ENCODE data around the gene SYT14. TPM values are rescaled to one million over a fixed set of nuclear protein-coding genes. Genes with fewer than 3 reads are reported as not detected.
"Not testable (repeated sequence)": the region's sequence is repeated elsewhere in the genome, so short reads cannot be mapped to it uniquely, and the experiment has no call there.

SYT14 gene
- total RNA-seq, 2 experiments from 2014 or later, result not detected

DNA sequence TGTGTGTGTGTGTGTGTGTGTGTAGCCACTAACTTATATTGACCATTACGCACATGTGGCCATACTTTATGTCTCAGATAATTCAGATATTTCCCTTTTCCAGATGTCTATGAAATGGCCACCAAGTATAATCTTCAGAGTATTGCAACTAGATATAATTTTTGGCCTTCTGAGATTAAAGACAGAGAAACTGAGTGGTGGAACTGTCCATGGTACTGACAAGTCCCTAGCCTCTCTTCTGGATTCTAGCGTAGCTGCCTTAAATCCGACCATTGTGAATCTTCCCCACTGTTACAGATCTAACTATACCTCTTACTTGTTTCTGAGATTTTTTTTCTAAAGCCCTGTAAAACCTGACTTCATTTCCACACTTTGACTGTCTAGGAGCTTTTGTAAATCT is 194.6 kb downstream of the SYT14 start:
- no peaks in the 10 kb centered on the region for H3K27me3 Mint-ChIP-seq
- no peak overlapping the region for H3K4me3 Mint-ChIP-seq
- no peak for DNase-seq
- intact Hi-C loops (cut with micrococcal nuclease), result no loop called here
- H3K9me3 Mint-ChIP-seq, result no peaks in the 10 kb centered on the region
- no peak overlapping the region for H3K27ac Mint-ChIP-seq
- ChIA-PET CTCF (no interaction called here), POLR2A (no interaction called here)
- H3K4me1 Mint-ChIP-seq (ENCODE audit: low read depth), result no peaks in the 10 kb centered on the region
- no peaks in the 10 kb centered on the region for H3K36me3 Mint-ChIP-seq

DNA sequence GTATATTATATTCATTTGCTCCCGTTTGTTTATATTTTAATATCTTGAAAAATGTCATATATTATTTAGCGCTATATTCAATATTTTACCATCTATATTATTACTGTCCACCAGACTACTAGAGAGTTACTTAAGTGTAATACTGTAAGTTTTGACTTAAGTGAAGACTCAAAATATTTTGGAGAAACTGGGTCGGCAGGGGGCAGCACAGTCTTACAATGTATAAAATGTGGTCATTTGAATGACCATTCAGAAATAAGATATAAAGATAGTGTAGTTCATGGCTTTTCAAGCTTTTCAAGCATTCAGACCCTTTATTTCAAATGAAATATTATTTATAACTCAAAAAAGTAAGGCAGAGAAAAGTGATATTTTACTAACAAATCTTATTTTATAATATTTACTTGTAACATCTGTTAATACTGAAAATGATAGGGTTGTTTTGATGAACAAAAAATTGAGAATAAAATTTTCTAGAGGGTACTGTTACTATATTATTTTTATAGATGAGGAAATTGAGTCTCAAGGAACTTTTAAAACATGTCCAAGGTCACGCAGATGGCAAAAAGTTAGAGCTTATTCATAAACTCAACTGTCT is 205.5 kb downstream of the SYT14 start:
- no peak overlapping the region for H3K4me3 Mint-ChIP-seq
- ChIA-PET CTCF (interaction anchor here (0.6 to 3.2 kb wide), 15 partner anchors 10 to 305 kb away, joined by 3 to 22 read pairs (median 4); no protein-coding TSS in a partner anchor), POLR2A (no interaction called here)
- H3K27me3 Mint-ChIP-seq, result peaks cover 12% of the 10 kb centered on the region
- no peak overlapping the region for H3K27ac Mint-ChIP-seq
- no peaks in the 10 kb centered on the region for H3K9me3 Mint-ChIP-seq
- DNase-seq, result peak; percentile 66
- intact Hi-C loops (cut with micrococcal nuclease), result loop anchor here (1.0 to 5.0 kb wide), 3 partner anchors 89 to 257 kb away; partner anchors contain the start of gene SERTAD4
- H3K36me3 Mint-ChIP-seq, result no peaks in the 10 kb centered on the region
- H3K4me1 Mint-ChIP-seq (ENCODE audit: low read depth), result no peaks in the 10 kb centered on the region

DNA sequence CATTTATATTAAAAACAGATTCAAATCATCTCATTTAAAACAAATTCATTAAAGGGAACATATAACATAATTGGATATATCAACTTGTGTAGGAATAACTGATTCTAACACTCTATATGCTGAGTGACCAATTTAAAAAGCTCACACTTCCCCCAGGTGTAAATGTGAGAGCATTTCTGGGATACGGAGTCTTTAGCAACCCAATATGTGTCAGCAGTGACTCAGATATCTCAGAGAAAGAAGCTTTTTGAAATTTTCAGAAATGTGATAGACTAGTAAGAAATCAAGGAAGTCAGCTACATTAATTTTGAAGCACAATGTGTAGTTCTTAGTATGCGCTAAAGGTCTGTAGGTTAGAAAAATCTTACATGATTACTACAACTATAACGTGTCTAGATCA is 206.7 kb downstream of the SYT14 start:
- H3K4me3 Mint-ChIP-seq, result no peak overlapping the region
- no peak overlapping the region for H3K27ac Mint-ChIP-seq
- POLR2A ChIA-PET, result no interaction called here
- no peaks in the 10 kb centered on the region for H3K4me1 Mint-ChIP-seq (ENCODE audit: low read depth)
- DNase-seq, result no peak
- CTCF ChIA-PET, result interaction anchor here (1.2 to 2.2 kb wide), 4 partner anchors 93 to 303 kb away, joined by 3 to 10 read pairs (median 4); no protein-coding TSS in a partner anchor
- H3K36me3 Mint-ChIP-seq, result no peaks in the 10 kb centered on the region
- peaks cover 12% of the 10 kb centered on the region for H3K27me3 Mint-ChIP-seq
- H3K9me3 Mint-ChIP-seq, result no peaks in the 10 kb centered on the region
- intact Hi-C loops (cut with micrococcal nuclease), result loop anchor here (5.0 kb wide), 1 partner anchor 88 kb away; the partner anchor contains the start of gene SERTAD4

DNA sequence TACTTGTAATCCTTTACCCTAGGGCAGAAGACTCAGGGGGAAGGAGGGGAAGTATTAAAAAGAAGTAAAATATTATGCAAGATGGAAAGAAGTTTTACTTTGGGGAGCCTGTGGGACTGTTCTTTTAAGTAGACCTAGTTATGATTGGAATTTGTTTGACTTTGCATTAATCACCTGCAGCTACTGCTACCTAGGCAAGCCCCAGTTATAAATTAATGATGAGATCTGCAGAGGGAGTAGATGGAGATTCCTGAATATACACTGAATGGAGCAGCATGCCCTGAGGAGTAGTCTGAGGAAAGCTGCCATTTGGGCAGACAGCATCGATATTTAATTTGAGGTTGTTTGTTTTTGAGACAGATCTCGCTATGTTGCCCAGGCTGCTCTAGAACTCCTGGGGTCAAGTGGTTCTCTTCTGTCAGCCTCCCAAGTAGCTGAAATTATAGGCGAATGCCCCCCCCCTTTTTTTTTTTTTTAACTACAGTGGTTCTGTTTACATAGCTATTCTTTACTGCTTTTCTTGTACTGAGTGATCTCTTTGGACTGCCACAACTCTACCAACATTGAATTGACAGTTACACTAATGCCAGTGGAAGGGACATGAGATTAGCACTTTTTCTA is 213.1 kb downstream of the SYT14 start:
- Mint-ChIP-seq H3K4me3 (no peak overlapping the region), H3K27ac (no peak overlapping the region), H3K36me3 (no peaks in the 10 kb centered on the region), H3K27me3 (peaks cover 2% of the 10 kb centered on the region), H3K4me1 (ENCODE audit: low read depth) (no peaks in the 10 kb centered on the region), H3K9me3 (no peaks in the 10 kb centered on the region)
- ChIA-PET CTCF (no interaction called here), POLR2A (no interaction called here)
- intact Hi-C loops (cut with micrococcal nuclease), result no loop called here
- DNase-seq, result no peak

DNA sequence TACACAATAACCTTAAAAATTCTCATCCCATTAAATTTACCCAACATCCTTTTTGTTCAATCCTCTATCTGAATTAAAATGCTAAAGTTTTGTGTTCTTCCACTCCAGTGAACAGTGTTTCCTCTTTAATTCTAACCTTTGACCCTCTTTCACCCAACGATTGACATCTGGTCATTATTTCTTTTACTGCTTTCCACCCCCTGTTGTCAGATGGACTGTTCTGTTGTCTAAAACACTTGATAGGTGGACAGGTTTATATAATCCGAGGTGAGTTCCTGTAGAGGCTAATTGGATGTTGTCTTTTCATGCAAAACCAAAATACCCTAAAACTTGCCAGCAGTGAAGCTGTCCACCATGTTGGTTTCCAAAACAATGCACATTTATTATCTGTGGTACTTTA is 221.2 kb downstream of the SYT14 start:
- ChIA-PET CTCF (no interaction called here), POLR2A (no interaction called here)
- intact Hi-C loops (cut with micrococcal nuclease), result no loop called here
- Mint-ChIP-seq H3K36me3 (no peaks in the 10 kb centered on the region), H3K4me3 (no peak overlapping the region), H3K9me3 (no peaks in the 10 kb centered on the region), H3K4me1 (ENCODE audit: low read depth) (no peaks in the 10 kb centered on the region), H3K27me3 (peaks cover 4% of the 10 kb centered on the region), H3K27ac (no peak overlapping the region)
- no peak for DNase-seq

DNA sequence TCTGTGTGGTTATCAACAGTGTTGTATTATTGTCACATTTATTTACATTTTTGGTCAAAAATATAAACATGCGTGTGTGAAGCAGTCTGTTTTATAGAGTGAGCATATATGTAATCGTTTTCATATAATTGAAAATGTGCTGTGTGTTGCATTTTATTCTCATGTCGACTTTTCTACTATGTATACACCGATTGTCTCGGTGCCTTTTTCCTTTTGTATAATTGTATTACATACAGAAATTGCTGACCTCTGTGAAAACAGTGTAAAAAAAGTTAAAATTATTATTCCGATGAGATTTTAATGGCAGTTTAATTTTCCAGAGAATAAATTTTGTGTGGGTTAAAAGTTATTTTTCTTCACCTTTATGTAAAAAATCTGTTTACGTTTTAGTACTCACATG is 232.2 kb downstream of the SYT14 start:
- no peak for DNase-seq
- H3K27me3 Mint-ChIP-seq, result peaks cover 10% of the 10 kb centered on the region
- ChIA-PET CTCF (no interaction called here), POLR2A (no interaction called here)
- H3K9me3 Mint-ChIP-seq, result no peaks in the 10 kb centered on the region
- H3K4me3 Mint-ChIP-seq, result no peak overlapping the region
- H3K4me1 Mint-ChIP-seq (ENCODE audit: low read depth), result no peaks in the 10 kb centered on the region
- intact Hi-C loops (cut with micrococcal nuclease), result no loop called here
- no peak overlapping the region for H3K27ac Mint-ChIP-seq
- H3K36me3 Mint-ChIP-seq, result no peaks in the 10 kb centered on the region

DNA sequence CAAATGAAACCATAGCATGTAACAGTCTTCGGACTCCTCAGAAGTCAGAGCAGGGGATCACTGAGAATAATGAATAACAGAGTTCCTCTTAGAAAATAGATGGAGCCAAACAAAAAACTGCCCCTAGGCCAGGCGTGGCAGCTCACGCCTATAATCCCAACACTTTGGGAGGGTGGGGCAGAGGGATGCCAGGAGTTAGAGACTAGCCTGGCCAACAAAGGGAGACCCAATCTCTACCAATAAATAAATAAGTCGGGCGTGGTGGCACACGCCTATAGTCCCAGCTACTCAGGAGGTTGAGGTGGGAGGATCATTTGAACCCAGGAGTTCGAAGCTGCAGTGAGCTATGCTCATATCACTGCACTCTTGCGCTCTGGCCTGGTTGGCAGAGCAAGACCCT is 236.1 kb downstream of the SYT14 start:
- CTCF ChIA-PET, result no interaction called here
- POLR2A ChIA-PET, result no interaction called here
- Mint-ChIP-seq H3K27ac (no peak overlapping the region), H3K27me3 (peaks cover 22% of the 10 kb centered on the region), H3K4me3 (no peak overlapping the region), H3K36me3 (no peaks in the 10 kb centered on the region), H3K9me3 (no peaks in the 10 kb centered on the region), H3K4me1 (ENCODE audit: low read depth) (no peaks in the 10 kb centered on the region)
- no peak for DNase-seq
- intact Hi-C loops (cut with micrococcal nuclease), result no loop called here

DNA sequence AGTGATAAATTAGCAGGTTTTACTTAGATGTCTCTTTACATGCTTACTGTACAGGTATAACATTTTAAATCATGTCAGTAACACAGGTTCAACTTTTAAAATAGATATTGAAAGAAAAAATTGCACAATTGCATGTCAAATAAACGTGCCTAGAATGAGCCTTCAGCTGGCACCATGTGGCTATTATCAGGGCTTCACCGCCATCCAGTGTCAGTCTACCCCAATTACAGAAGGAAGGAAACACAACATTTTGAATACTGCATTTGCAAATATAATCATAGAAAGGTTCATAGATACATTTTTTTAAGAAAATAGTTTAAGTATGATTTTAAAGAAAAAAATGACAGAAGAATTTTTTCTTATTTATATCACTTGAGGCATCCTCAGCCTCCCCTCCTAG is 247.0 kb downstream of the SYT14 start:
- H3K27me3 Mint-ChIP-seq, result peaks cover 5% of the 10 kb centered on the region
- no peaks in the 10 kb centered on the region for H3K36me3 Mint-ChIP-seq
- ChIA-PET POLR2A (no interaction called here), CTCF (no interaction called here)
- no peaks in the 10 kb centered on the region for H3K9me3 Mint-ChIP-seq
- DNase-seq, result no peak
- no peak overlapping the region for H3K27ac Mint-ChIP-seq
- intact Hi-C loops (cut with micrococcal nuclease), result no loop called here
- H3K4me3 Mint-ChIP-seq, result no peak overlapping the region
- H3K4me1 Mint-ChIP-seq (ENCODE audit: low read depth), result no peaks in the 10 kb centered on the region

DNA sequence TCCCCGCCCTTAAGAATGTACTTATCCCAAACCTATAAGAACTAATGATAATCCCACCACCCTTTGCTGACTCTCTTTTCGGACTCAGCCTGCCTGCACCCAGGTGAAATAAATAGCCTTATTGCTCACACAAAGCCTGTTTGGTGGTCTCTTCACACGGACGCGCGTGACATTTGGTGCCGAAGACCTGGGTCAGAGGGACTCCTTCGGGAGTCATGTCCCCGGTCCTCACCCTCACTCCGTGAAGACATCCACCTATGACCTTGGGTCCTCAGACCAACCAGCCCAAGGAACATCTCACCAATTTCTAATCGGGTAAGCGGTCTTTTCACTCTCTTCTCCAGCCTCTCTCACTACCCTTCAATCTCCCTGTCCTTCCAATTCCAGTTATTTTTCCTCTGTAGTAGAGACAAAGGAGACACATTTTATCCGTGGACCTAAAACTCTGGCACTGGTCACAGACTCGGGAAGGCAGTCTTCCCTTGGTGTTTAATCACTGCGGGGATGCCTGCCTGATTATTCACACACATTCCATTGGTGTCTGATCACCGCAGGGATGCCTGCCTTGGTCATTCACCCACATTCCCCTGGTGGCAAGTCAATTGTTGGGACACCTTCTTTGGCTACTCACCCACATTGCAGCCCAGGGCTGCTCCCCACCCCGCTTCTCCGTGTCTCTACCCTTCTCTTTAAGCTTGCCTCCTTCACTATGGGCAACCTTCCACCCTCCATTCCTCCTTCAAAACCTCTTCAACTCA is 250.0 kb downstream of the SYT14 start:
- H3K4me1 Mint-ChIP-seq (ENCODE audit: low read depth); intact Hi-C loops (cut with micrococcal nuclease); DNase-seq; H3K27ac Mint-ChIP-seq; CTCF ChIA-PET; POLR2A ChIA-PET; H3K36me3 Mint-ChIP-seq; H3K27me3 Mint-ChIP-seq; H3K9me3 Mint-ChIP-seq; H3K4me3 Mint-ChIP-seq: not testable (repeated sequence)

DNA sequence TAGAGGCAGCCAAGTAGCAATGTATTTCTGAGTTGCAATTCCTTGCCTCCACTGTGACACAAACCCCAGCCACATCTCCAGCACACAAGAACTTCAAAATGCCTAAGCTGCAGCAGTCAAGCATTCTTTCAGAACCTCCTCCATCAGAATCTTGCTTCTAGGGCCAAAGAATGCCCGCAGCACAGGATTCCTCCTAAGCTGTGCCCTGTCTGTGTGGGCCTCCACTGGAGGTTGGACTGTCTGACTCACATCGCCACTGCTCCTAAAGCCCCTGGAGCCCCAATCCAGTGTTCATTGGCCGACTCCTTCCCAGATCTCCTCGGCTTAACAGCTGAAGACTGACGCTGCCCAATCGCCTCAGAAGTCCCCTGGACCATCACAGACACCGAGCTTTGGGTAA is 251.4 kb downstream of the SYT14 start:
- H3K4me3 Mint-ChIP-seq, result no peak overlapping the region
- DNase-seq, result no peak
- ChIA-PET POLR2A (no interaction called here), CTCF (no interaction called here)
- H3K9me3 Mint-ChIP-seq, result no peaks in the 10 kb centered on the region
- H3K36me3 Mint-ChIP-seq, result no peaks in the 10 kb centered on the region
- no peaks in the 10 kb centered on the region for H3K4me1 Mint-ChIP-seq (ENCODE audit: low read depth)
- no peaks in the 10 kb centered on the region for H3K27me3 Mint-ChIP-seq
- intact Hi-C loops (cut with micrococcal nuclease), result no loop called here
- no peak overlapping the region for H3K27ac Mint-ChIP-seq

DNA sequence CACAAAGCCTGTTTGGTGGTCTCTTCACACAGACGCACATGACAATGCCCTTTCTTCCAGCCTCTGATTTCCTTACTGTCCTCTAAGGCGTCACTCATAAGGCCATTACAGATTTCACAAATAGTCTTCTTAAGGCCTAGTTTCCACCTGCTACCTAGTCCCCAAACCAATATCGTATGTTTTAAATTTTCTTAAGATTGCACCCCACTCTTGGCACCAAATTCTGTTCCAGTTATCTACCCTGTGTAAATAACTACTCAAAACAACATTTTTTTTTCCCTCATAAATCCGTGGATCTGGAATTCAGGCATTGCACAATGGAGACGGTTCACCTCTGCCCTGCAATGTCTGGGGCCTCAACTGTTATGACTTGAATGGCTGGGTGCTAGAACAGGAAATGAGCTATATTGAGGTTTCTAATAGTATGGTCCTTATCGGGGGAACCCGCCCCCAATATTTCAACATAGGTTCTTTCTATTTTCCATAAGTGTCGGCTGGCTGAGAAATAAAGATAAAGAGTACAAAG is 257.7 kb downstream of the SYT14 start:
- POLR2A ChIA-PET, result no interaction called here
- Mint-ChIP-seq H3K27ac (no peak overlapping the region), H3K9me3 (peaks cover 3% of the 10 kb centered on the region), H3K27me3 (peaks cover under 1% of the 10 kb centered on the region), H3K36me3 (no peaks in the 10 kb centered on the region), H3K4me1 (ENCODE audit: low read depth) (no peaks in the 10 kb centered on the region), H3K4me3 (no peak overlapping the region)
- DNase-seq, result no peak
- intact Hi-C loops (cut with micrococcal nuclease), result no loop called here
- CTCF ChIA-PET, result no interaction called here

DNA sequence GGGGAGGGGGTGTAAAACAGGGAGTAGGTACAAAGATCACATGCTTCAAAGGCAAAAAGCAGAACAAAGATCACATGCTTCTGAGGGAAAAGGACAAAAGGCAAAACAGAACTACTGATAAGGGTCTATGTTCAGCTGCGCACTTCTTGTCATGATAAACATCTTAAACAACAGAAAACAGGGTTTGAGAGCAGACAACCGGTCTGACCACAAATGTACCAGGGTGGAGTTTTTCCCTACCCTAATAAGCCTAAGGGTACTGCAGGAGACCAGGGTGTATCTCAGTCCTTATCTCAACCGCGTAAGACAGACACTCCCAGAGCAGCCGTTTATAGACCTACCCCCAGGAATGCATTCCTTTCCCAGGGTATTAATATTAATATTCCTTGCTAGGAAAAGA is 258.2 kb downstream of the SYT14 start:
- intact Hi-C loops (cut with micrococcal nuclease); DNase-seq; POLR2A ChIA-PET; H3K4me3 Mint-ChIP-seq; H3K4me1 Mint-ChIP-seq (ENCODE audit: low read depth); CTCF ChIA-PET; H3K27ac Mint-ChIP-seq; H3K36me3 Mint-ChIP-seq; H3K9me3 Mint-ChIP-seq; H3K27me3 Mint-ChIP-seq: not testable (repeated sequence)

DNA sequence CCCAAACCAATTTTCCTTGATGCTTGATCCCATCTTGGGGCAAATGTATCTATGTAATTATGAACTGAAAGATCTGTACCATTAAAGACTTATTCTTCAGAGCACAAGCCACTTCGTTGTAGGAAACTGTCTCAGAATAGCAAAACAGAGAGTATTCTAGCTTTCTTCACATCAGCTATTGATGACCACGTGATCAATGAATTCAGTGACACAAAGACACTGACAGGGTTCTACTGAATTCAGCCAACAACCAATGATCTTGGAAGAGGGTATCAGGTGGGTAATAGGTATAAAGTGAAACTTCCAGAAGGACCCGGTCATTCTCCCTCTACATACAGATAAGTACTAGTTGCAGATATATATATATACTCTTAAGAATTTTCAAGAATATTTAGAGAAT is 260.8 kb downstream of the SYT14 start:
- intact Hi-C loops (cut with micrococcal nuclease), result no loop called here
- no peak overlapping the region for H3K27ac Mint-ChIP-seq
- H3K4me3 Mint-ChIP-seq, result no peak overlapping the region
- ChIA-PET CTCF (no interaction called here), POLR2A (no interaction called here)
- no peaks in the 10 kb centered on the region for H3K4me1 Mint-ChIP-seq (ENCODE audit: low read depth)
- peaks cover 3% of the 10 kb centered on the region for H3K9me3 Mint-ChIP-seq
- no peaks in the 10 kb centered on the region for H3K36me3 Mint-ChIP-seq
- H3K27me3 Mint-ChIP-seq, result peaks cover 5% of the 10 kb centered on the region
- DNase-seq, result no peak

Measured in activated CD4-positive, alpha-beta memory T cell treated with anti-CD3 and anti-CD28 coated beads for 36 hours (primary cell).